Measurements from ENCODE around the gene ACAD9.

Gene ACAD9

DNA sequence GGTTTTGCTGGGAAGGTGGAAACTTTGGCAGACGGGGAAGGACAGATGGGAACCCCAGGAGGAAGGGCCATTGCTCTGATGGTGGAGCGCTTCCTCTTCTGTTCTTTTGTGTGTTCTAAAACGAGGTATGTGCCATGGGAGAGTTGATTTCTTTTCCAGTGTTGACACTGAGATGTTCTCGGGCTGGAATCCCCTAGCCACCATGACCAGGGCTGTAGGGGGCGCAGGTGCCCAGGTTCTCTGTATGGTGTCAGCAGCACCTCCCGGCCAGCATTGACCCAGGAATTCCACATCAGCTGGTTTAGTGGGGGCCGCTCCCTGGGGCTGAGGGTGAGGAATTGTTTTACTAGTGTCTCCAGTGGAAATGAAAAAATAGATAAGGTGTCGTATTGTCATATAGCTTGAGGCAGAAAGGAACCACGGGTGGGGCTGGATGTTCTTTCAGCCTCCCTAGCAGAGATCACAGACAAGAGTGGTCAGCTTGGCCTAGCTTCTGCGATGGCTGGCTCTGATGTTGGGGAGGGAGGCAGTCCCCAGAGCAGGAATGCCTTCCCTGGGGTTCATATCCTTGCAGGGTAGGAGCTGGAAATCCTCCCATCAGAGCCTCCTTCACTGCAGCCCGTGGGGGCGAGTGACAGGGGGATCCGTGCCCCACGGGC lies 34.2 kb upstream of the ACAD9 start:
- no peak for DNase-seq (ENCODE audit: low read depth)
- TF ChIP-seq, protein P1, sequence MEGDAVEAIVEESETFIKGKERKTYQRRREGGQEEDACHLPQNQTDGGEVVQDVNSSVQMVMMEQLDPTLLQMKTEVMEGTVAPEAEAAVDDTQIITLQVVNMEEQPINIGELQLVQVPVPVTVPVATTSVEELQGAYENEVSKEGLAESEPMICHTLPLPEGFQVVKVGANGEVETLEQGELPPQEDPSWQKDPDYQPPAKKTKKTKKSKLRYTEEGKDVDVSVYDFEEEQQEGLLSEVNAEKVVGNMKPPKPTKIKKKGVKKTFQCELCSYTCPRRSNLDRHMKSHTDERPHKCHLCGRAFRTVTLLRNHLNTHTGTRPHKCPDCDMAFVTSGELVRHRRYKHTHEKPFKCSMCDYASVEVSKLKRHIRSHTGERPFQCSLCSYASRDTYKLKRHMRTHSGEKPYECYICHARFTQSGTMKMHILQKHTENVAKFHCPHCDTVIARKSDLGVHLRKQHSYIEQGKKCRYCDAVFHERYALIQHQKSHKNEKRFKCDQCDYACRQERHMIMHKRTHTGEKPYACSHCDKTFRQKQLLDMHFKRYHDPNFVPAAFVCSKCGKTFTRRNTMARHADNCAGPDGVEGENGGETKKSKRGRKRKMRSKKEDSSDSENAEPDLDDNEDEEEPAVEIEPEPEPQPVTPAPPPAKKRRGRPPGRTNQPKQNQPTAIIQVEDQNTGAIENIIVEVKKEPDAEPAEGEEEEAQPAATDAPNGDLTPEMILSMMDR (IDR thresholded peaks at IDR 0.05; ENCODE audit: control insufficient read depth, insufficient read depth, low read depth, low read length, missing control alignments) = peak; percentile 18
- H3K4me3 ChIP-seq (ENCODE audit: control insufficient read depth, low read depth, low read length) = peak overlapping the region; percentile 28

DNA sequence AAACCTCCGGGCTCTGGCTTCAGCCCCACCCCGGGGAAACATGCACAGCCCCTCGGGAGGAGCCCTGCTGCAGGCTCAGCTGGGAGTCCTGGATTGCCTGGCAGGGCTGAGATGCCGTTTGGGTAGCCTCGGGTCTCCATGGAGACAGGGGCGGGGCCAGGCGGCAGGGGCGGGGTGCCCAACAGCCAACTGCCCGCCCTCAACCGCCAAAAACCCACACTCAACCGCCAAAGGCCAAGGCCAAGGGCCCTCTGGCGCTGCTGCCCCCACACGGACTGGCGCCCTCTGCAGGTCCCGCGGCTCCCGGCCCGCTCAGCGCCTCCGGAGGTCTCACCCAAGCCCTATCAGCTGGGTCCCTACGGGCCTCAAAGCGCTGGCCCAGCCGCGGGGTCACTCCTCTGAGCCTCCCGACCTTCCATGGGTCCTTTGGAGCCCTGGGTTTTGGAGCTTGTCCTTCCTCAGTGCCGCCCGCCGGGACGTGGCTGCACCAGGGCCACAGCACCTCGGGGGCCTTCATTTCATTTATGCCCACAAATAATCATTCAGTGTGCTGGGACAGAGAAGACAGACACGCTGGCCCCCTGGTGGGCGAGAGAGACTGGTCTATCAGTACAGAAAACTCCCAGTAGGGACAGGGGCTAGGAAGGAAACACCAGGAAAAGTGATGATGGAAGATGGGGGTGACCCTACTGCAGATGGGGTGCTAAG lies 33.5 kb upstream of the ACAD9 start:
- DNase-seq (ENCODE audit: low read depth) = peak; percentile 2
- TF ChIP-seq, protein P1 (IDR thresholded peaks at IDR 0.05; ENCODE audit: control insufficient read depth, insufficient read depth, low read depth, low read length, missing control alignments) = peak; percentile 44
- peak overlapping the region; percentile 28 for H3K4me3 ChIP-seq (ENCODE audit: control insufficient read depth, low read depth, low read length)

DNA sequence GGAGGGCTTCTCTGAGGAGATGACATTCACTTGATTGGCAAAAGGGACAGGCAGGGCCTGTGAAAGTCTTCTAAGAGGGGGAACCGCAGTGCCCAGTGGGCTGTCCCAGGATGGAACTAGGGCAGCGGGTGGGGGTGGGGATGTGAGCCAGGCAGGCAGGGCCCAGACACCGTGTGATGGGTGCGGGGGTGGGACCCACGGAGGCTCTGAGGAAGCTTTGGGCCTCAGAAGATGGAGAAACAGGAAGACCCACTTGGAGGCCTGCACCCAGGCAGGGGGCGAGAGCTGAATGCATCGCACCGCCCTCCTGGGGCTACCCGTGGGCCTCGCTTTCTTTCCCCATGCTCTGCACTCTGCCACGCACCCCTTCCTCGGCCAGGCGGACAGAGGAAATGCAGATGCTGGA lies 32.9 kb upstream of the ACAD9 start:
- no peak for DNase-seq (ENCODE audit: low read depth)
- TF ChIP-seq, protein P1 (IDR thresholded peaks at IDR 0.05; ENCODE audit: control insufficient read depth, insufficient read depth, low read depth, low read length, missing control alignments) = no peak
- H3K4me3 ChIP-seq (ENCODE audit: control insufficient read depth, low read depth, low read length) = no peak overlapping the region

DNA sequence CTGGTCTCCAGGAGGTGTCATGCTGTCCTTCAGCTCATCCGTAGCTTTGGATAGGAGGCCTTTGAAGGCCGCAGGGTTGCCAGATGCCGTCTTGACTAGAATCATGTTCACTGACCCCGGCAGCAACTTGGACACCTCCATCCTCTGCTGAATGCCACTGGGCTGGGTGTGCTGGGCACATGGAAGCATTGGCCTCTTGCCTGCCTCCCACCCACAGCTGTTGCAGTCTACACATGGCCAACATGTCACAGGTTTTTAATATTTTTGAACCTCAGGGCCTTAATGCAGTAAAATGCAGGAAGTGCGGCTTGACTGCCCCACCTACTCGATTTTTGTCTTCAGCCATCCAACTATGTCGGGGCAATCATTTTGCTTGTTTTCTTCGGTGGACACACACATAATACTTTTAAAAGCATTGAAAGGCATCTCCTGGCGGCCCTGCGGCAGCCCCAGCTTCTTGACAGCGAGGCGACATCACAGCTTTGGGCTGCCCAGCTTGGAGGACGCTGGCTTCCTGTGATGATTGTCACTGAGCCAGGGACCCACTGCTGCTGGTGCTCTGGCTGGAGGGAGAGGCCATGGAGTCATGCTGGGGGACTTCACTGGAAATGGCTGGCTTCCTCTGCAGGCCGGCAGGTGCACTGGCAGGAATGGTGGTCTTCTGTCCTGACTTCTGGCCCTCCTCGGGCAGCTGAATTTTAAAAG lies 31.6 kb upstream of the ACAD9 start:
- TF ChIP-seq, protein P1 (IDR thresholded peaks at IDR 0.05; ENCODE audit: control insufficient read depth, insufficient read depth, low read depth, low read length, missing control alignments) = no peak
- no peak overlapping the region for H3K4me3 ChIP-seq (ENCODE audit: control insufficient read depth, low read depth, low read length)
- no peak for DNase-seq (ENCODE audit: low read depth)

DNA sequence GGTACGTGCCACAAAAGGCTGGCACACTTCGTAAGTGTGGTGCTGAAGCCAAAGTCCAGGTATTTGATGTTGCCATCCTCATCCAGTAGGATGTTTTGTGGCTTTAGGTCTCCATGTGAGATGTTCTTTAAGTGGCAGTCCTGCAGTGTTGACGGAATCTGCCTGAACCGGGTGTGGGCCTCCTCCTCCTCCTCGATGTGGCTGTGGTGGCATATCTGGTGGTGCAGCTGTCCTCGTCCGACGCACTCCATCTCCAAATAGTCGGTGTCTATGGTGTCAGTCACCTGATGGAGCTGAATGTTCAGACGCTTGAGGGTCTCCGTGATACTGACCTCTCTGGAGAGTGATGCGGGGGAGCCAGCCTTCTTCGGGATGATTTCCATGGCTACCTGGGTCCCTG lies 30.5 kb upstream of the ACAD9 start:
- TF ChIP-seq, protein P1 (IDR thresholded peaks at IDR 0.05; ENCODE audit: control insufficient read depth, insufficient read depth, low read depth, low read length, missing control alignments) = no peak

DNA sequence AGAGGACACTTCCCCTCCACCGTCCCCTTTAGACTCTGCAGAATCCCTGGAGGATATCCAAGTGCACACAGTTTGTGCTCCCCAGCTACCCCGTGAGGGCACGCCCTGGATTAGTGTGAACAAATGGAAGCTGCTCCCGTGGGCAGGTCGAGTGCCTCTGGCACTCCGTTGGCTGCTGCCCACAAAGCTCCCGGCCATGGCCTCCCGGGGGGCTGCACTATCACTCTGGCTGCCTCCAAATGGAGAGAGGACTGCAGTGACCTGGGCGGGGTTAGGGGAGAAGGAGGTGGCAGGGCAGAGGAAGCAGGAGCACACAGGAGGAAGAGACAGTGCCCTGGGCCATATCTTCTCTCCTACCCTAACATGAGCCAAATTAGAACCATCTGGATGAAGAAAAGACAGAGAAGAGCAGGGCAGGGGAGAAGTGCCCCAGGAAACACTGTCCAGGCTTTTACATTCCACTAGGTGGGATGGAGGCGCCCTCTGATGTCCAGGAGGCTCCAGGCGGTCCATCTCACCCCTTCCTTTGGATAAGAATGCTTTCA lies 29.4 kb upstream of the ACAD9 start:
- peak; percentile 3 for DNase-seq (ENCODE audit: low read depth)
- TF ChIP-seq, protein P1 (IDR thresholded peaks at IDR 0.05; ENCODE audit: control insufficient read depth, insufficient read depth, low read depth, low read length, missing control alignments) = peak; percentile 43
- no peak overlapping the region for H3K4me3 ChIP-seq (ENCODE audit: control insufficient read depth, low read depth, low read length)

More for the DNA sequence above, 30.5 kb upstream of the ACAD9 start:
- no peak overlapping the region for H3K4me3 ChIP-seq (ENCODE audit: control insufficient read depth, low read depth, low read length)
- no peak for DNase-seq (ENCODE audit: low read depth)
